ENCODE measurements around the gene TMEM272. TPM values are rescaled to one million over a fixed set of nuclear protein-coding genes. Genes with fewer than 3 reads are reported as not detected.
A peak's percentile ranks its signal among the peaks of the same experiment; 100 is the strongest.

Gene TMEM272
- total and polyA plus RNA-seq, 2 donors from 2014 or later: 0.19 to 0.28 TPM

DNA sequence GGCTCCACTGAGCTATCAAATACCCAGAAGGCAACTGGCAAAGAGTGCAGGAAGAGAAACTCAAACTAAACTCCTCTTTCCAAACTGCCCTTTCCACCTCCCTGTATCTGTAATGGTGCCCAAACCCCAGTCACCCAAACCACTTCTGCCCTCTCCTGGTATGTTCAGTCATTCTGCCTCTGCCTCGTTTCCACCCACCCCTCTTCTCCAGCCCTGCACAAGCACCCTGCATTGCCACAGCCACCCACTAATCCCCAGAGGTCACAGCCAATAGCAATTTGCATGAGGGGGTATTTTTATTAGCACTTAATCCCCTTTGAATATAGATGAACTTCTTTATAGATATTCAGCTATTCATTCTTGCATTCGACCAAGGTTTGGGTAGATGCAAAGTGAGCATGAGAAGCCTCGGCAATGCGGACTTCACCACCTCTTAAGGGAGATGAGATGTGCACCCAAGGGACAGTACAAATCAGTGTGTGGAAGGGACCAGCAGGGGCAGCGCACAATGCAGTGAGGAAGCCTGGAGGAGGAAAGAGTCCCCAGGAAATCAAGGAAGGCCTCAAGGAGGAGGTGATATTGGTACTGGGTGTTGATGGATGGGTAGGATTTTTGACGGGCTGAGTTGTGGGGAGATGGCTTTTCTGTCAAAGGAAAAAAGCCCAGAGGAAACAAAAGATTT lies 12.4 kb downstream of the TMEM272 start:
- FAIRE-seq: no peak
- Histone ChIP-seq H3K9me3 (ENCODE audit: control insufficient read depth in 2 of 3, insufficient read depth in 1 of 3, low read length in 3 of 3) (no peaks in the 10 kb centered on the region), H3K27me3 (ENCODE audit: control insufficient read depth, insufficient read depth, low read length) (no peaks in the 10 kb centered on the region), H3K4me1 (ENCODE audit: control insufficient read depth in 2 of 3, insufficient read depth in 2 of 3, low read depth in 1 of 3, low read length in 3 of 3) (no peaks in the 10 kb centered on the region), H3K9ac (ENCODE audit: low read length in 3 of 3) (no peak overlapping the region), H3K27ac (ENCODE audit: low read depth in 2 of 2, low read length in 2 of 2) (no peak overlapping the region), H3K36me3 (ENCODE audit: control insufficient read depth in 2 of 3, insufficient read depth in 3 of 3, low read length in 3 of 3) (no peaks in the 10 kb centered on the region), H3K4me3 (ENCODE audit: low read length in 3 of 3) (no peak overlapping the region)
- peak in 1 of 5 donors; percentile 15 for DNase-seq
- TF ChIP-seq, protein P1, sequence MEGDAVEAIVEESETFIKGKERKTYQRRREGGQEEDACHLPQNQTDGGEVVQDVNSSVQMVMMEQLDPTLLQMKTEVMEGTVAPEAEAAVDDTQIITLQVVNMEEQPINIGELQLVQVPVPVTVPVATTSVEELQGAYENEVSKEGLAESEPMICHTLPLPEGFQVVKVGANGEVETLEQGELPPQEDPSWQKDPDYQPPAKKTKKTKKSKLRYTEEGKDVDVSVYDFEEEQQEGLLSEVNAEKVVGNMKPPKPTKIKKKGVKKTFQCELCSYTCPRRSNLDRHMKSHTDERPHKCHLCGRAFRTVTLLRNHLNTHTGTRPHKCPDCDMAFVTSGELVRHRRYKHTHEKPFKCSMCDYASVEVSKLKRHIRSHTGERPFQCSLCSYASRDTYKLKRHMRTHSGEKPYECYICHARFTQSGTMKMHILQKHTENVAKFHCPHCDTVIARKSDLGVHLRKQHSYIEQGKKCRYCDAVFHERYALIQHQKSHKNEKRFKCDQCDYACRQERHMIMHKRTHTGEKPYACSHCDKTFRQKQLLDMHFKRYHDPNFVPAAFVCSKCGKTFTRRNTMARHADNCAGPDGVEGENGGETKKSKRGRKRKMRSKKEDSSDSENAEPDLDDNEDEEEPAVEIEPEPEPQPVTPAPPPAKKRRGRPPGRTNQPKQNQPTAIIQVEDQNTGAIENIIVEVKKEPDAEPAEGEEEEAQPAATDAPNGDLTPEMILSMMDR (IDR thresholded peaks at IDR 0.05; ENCODE audit: borderline replicate concordance, extremely low read depth, insufficient read depth): peak; percentile 36
- intact Hi-C loops (cut with DNase I): no loop called here

DNA sequence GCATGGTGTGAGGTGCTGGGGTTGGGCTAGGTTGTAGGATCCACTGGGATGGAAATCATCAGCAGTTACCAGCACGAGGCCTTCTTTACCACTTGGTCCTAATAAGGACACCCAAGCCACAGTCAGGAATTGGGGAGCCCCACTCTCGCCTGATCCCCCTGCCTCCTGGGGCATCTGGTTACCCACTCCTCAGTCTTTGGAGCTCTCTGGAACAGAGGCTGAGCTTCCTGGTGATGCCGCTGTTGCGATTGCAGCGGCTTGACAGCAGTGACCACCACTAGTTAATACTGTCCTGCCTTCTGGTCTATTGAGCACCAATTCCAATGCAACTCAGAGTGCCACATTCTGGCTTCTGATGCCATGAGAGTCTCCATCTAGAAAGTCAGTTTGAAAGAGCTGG lies 13.5 kb downstream of the TMEM272 start:
- Histone ChIP-seq H3K4me1 (ENCODE audit: control insufficient read depth in 2 of 3, insufficient read depth in 2 of 3, low read depth in 1 of 3, low read length in 3 of 3) (peaks cover 0 to under 1% (median 0%) of the 10 kb centered on the region in 3 donors), H3K4me3 (ENCODE audit: low read length in 3 of 3) (no peak overlapping the region), H3K36me3 (ENCODE audit: control insufficient read depth in 2 of 3, insufficient read depth in 3 of 3, low read length in 3 of 3) (no peaks in the 10 kb centered on the region), H3K9me3 (ENCODE audit: control insufficient read depth in 2 of 3, insufficient read depth in 1 of 3, low read length in 3 of 3) (no peaks in the 10 kb centered on the region), H3K9ac (ENCODE audit: low read length in 3 of 3) (no peak overlapping the region), H3K27ac (ENCODE audit: low read depth in 2 of 2, low read length in 2 of 2) (no peak overlapping the region), H3K27me3 (ENCODE audit: control insufficient read depth, insufficient read depth, low read length) (no peaks in the 10 kb centered on the region)
- intact Hi-C loops (cut with DNase I): no loop called here
- DNase-seq: no peak
- TF ChIP-seq, protein P1 (IDR thresholded peaks at IDR 0.05; ENCODE audit: borderline replicate concordance, extremely low read depth, insufficient read depth): no peak
- no peak for FAIRE-seq

DNA sequence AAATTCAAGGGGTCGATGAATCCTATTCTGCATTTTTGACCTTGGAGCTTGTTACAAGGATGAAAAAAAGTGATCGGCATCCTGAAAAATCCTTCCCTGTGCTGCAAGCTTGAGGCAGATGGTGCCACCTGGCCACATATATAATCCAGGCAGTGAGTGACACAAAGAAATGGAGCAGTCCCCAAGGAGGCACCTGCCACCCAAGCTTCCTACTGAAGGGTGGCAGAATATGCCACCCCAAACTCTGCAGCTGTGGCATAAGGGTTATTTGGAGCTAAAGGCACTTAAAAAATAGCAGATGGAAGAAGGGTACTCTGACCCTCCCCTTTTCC lies 15.4 kb downstream of the TMEM272 start:
- TF ChIP-seq, protein P1 (IDR thresholded peaks at IDR 0.05; ENCODE audit: borderline replicate concordance, extremely low read depth, insufficient read depth): no peak
- DNase-seq (no peak), FAIRE-seq (no peak)
- Histone ChIP-seq H3K4me1 (ENCODE audit: control insufficient read depth in 2 of 3, insufficient read depth in 2 of 3, low read depth in 1 of 3, low read length in 3 of 3) (peaks cover 0 to 2% (median 0%) of the 10 kb centered on the region in 3 donors), H3K4me3 (ENCODE audit: low read length in 3 of 3) (no peak overlapping the region), H3K27me3 (ENCODE audit: control insufficient read depth, insufficient read depth, low read length) (no peaks in the 10 kb centered on the region), H3K9ac (ENCODE audit: low read length in 3 of 3) (no peak overlapping the region), H3K36me3 (ENCODE audit: control insufficient read depth in 2 of 3, insufficient read depth in 3 of 3, low read length in 3 of 3) (no peaks in the 10 kb centered on the region), H3K9me3 (ENCODE audit: control insufficient read depth in 2 of 3, insufficient read depth in 1 of 3, low read length in 3 of 3) (no peaks in the 10 kb centered on the region), H3K27ac (ENCODE audit: low read depth in 2 of 2, low read length in 2 of 2) (no peak overlapping the region)
- intact Hi-C loops (cut with DNase I): no loop called here

Measured in kidney (tissue), 14 donors.